ENCODE measurements around the gene SCAMP5. TPM values are rescaled to one million over a fixed set of nuclear protein-coding genes. Genes with fewer than 3 reads are reported as not detected.

Gene SCAMP5
- total and polyA plus RNA-seq, 2 of the 4 experiments (the other 2 are of a cell fraction) = 0.36 to 1.6 TPM

DNA sequence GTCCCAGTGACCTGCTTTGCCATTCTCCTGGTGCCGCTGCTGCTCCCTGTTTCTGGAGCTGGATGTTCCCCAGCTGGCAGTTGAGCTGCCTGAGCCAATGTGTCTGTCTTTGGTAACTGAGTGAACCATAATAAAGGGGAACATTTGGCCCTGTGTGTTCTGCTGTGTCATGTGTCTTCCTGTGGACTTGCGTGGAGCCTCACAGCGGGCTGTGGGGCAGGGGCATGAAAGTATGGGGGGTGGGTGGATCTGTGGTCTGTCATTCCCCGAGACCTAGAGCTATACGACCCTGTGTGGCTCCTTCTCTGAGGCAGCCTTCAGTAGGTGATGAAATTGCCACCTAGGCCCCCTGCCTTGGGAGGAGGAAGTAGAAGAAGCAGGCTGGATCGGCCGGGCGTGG is 26.0 kb downstream of the SCAMP5 start:
- intact Hi-C loops (cut with micrococcal nuclease) = loop anchor here (10.0 kb wide), 2 partner anchors 283 to 433 kb away; partner anchors contain the start of gene SIN3A
- no peak overlapping the region for H2BK15ac ChIP-seq (ENCODE audit: low read depth, low read length)
- BruUV-seq (replicated peaks) = no TSS peak

More for the DNA sequence above, 26.0 kb downstream of the SCAMP5 start:
- Histone ChIP-seq H3K56ac (ENCODE audit: extremely low read depth, insufficient read depth, low read length) (no peak overlapping the region), H2AFZ (replicated peaks; ENCODE audit: low read length, poor library complexity) (no peak overlapping the region), H2BK5ac (ENCODE audit: low read depth, low read length, poor library complexity, severe bottlenecking) (no peak overlapping the region), H3K23ac (ENCODE audit: low read depth, low read length) (no peak overlapping the region), H4K8ac (ENCODE audit: low read depth in 2 of 2, low read length in 2 of 2) (no peak overlapping the region), H3K18ac (ENCODE audit: low read depth, low read length) (no peak overlapping the region), H2AK9ac (replicated peaks; ENCODE audit: low read depth, low read length, poor library complexity) (no peak overlapping the region), H3K9me1 (ENCODE audit: insufficient read depth, low read length) (peaks cover 4% of the 10 kb centered on the region; the same call in 1 of the 2 replicates), H2BK120ac (ENCODE audit: low read depth, low read length) (no peak overlapping the region), H2AK5ac (ENCODE audit: low read depth, low read length) (no peak overlapping the region), H3K27ac (ENCODE audit: insufficient read depth, low read length) (no peak overlapping the region), H4K91ac (ENCODE audit: insufficient read depth, low read depth, low read length) (no peak overlapping the region), H3K4me1 (ENCODE audit: control insufficient read depth, insufficient read depth, low read length) (peaks cover 2% of the 10 kb centered on the region; the same call in 1 of the 2 replicates), H3K4me3 (ENCODE audit: insufficient read depth, low read depth, low read length) (no peak overlapping the region), H3K36me3 (ENCODE audit: control insufficient read depth, insufficient read depth, low read length) (no peaks in the 10 kb centered on the region), H3K9me3 (ENCODE audit: control insufficient read depth, insufficient read depth, low read length) (no peaks in the 10 kb centered on the region), H4K20me1 (ENCODE audit: insufficient read depth, low read length) (no peaks in the 10 kb centered on the region), H3K79me1 (ENCODE audit: low read depth in 1 of 2, low read length in 2 of 2) (peaks cover 8 to 13% of the 10 kb centered on the region in 2 experiments), H2BK20ac (ENCODE audit: low read depth, low read length) (no peak overlapping the region), H4K5ac (ENCODE audit: low read depth, low read length) (no peak overlapping the region), H3K27me3 (ENCODE audit: control insufficient read depth, insufficient read depth, low read length) (peaks cover 9% of the 10 kb centered on the region; the same call in 1 of the 2 replicates), H3K14ac (replicated peaks; ENCODE audit: low read depth, low read length) (no peak overlapping the region), H3K4ac (ENCODE audit: low read depth, low read length) (no peak overlapping the region), H3K9ac (ENCODE audit: low read depth, low read length) (no peak overlapping the region), H3K4me2 (ENCODE audit: low read depth, low read length) (no peak overlapping the region)
- in situ Hi-C loops (cut with MboI; ENCODE audit: low sequenced_read_pairs) = no loop called here
- 54% methylated on average over 2 of the region's 8 CpGs; no CpG with 5 or more reads in 1 of the 2 experiments for WGBS, 2 experiments (ENCODE audit: extremely low coverage in 2 of 2, insufficient read length in 1 of 2)
- DNase-seq = no peak
- dilution Hi-C loops (cut with HindIII; ENCODE audit: low sequenced_read_pairs, unreplicated experiment) = no loop called here
- CTCF ChIA-PET = no interaction called here
- no peak for ATAC-seq (ENCODE audit: low read depth)
- TF ChIP-seq CEBPB (IDR thresholded peaks at IDR 0.05; ENCODE audit: low read depth, low read length) (no peak), POLR2A (IDR thresholded peaks at IDR 0.05; ENCODE audit: low read depth, low read length) (no peak), NFE2L2 (IDR thresholded peaks at IDR 0.05; ENCODE audit: low read depth, low read length) (no peak), MAFK (IDR thresholded peaks at IDR 0.05; ENCODE audit: low read depth, low read length) (no peak), CHD1 (IDR thresholded peaks at IDR 0.05; ENCODE audit: low read depth, low read length) (no peak), MAZ (IDR thresholded peaks at IDR 0.05; ENCODE audit: borderline replicate concordance, low read depth, low read length) (no peak), USF2 (IDR thresholded peaks at IDR 0.05; ENCODE audit: low read depth, low read length) (no peak), SMC3 (IDR thresholded peaks at IDR 0.05; ENCODE audit: low read depth, low read length) (no peak)
- TF ChIP-seq, protein P1, sequence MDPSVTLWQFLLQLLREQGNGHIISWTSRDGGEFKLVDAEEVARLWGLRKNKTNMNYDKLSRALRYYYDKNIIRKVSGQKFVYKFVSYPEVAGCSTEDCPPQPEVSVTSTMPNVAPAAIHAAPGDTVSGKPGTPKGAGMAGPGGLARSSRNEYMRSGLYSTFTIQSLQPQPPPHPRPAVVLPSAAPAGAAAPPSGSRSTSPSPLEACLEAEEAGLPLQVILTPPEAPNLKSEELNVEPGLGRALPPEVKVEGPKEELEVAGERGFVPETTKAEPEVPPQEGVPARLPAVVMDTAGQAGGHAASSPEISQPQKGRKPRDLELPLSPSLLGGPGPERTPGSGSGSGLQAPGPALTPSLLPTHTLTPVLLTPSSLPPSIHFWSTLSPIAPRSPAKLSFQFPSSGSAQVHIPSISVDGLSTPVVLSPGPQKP (IDR thresholded peaks at IDR 0.05; ENCODE audit: borderline replicate concordance, low read depth, low read length) = no peak
- POLR2A ChIA-PET (ENCODE audit: unreplicated experiment) = no interaction called here
